Cerebellar cortex (tissue), 1 donor: ENCODE measurements around the gene CREB5.
A peak's percentile ranks its signal among the peaks of the same experiment; 100 is the strongest.

Experiments
- DNase-seq: peaks from one replicate; pipeline ENCODE4 v3.0.0-alpha.2; 2015; ENCODE audit warnings: low spot score

The CREB5 gene

DNA sequence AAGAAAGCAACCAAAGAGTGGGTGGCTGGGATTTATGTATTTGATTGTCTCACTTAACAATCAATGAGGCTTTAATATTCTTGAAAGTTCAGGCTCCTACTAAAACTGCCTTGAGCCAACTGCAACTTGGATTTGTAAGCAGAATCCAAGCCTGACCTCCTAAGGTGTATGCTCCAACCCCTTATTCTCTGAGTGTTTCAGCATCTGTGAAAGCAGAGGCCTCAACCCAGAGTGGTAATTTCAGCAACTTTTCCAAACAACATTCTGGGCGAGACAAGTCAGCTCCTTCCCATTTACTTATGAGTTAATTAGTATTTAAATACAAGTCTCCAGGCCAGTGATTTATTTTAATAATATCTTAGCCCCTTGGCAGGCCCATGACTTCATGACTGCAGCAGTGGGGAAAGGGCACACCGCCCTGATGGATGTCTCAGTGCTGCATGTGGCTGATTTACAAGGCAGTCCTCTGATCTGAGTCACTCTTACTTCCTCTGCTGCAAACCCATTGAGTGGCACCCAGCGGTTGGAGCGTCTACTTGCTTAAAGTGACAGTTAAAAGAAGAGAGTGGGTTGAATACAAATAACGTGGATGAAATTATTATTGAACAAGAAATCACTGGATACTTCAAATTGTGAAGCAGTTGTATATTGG lies 336.7 kb downstream of the CREB5 start:
- no peak for DNase-seq

DNA sequence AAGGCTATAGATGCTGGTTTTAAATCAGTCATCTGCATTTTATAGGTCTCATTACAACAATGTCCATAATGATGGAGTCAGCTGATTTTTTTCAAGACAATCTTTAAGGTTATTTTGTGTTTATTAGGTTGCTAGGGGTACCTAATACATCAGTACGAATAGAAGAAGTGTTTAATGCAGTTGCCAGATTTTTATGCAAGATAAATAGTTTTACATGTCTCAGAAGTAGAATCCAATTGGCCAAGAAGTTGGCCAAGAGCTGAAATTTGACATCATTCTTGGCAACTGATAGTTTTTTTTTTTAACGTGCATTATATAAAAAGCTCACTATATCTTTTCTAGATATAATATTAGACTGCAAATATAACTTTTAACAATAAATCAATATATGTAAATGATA lies 337.3 kb downstream of the CREB5 start:
- DNase-seq: no peak

GRCh38 chr7:28750981-28751380 lies 338.7 kb downstream of the CREB5 start:
- DNase-seq: no peak

DNA sequence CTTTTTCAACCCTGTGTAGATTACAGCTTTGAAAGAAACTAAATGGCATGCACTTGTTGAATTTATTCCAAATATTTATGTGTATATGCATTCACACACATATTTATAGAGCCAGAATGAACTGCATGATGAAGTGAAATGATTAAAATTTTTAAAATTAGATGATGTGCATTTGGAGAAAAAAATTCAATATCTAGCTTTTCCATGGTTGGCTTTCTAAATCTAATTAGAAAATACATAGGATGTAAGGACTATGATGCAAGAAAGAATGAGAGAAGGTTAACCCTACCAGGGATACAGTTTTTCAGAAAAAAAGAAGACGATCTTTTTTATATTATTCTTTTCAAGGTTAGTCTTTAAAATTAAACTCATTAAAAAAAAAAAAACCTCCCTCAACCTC lies 341.3 kb downstream of the CREB5 start:
- DNase-seq: no peak

- peak; percentile 58 for DNase-seq
Measured at GRCh38 chr7:28754027-28754426, 341.7 kb downstream of the CREB5 start.

GRCh38 chr7:28754447-28754846 lies 342.1 kb downstream of the CREB5 start:
- no peak for DNase-seq

GRCh38 chr7:28755255-28755654 lies 342.9 kb downstream of the CREB5 start:
- no peak for DNase-seq

DNA sequence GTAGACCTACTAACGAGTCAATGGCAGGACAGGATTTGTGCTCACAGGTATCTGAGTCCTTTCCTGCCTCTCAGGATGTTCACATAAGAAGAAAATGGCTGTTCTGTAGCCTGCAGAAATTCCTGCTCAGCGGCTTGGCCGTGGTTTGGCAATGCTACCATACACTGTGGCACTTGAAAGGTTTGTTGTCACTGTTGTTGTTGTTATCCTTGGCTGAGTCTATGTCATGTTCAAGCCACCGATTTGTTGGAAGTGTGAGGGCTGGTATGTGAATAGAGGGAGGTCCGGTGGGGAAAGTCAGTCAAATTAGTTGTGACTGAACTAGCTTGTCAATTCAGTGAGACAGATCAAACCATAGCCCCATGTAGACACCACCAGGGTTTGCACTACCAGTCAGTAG lies 345.9 kb downstream of the CREB5 start:
- no peak for DNase-seq

DNA sequence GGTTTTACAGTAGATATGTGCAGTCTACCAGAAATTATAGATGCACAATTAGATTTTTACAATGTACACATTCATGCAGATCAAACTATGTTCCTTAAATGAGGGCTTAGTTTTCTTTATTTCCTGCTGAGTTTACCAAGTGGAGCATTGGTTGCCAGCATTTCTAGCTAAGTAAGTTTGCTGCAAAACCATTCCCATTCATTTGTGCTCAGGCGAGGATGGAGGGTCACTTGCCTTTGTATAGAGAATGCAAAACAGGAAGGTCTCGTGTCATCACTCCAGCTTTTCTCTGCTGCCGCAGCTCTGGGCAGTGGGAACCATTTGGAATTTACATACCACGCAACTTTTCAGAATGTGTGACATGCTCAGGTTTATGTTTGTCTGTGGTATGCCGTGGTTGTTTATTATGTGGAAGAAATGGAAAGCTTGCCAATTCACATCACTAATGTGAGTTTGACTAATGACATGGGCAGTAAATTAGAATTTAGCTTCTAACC lies 347.2 kb downstream of the CREB5 start:
- no peak for DNase-seq

DNA sequence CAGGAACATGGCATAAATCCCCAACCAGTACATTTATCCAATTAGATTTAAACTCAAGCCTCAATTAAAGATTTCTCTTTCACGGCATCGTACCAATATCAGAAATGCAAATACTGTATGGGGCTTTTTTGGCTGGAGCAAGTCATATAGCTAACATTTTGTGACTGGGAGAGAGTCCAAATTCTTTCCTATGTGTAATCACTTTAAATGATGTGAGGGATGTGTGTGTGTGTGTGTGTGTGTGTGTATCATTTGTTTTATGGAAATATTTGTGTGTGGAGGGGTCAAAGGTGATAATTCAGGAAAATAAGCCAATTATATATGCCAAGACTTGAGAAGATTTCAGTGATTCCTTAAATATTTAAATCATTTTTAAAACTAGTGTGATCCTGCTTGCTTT lies 349.2 kb downstream of the CREB5 start:
- DNase-seq: no peak

DNA sequence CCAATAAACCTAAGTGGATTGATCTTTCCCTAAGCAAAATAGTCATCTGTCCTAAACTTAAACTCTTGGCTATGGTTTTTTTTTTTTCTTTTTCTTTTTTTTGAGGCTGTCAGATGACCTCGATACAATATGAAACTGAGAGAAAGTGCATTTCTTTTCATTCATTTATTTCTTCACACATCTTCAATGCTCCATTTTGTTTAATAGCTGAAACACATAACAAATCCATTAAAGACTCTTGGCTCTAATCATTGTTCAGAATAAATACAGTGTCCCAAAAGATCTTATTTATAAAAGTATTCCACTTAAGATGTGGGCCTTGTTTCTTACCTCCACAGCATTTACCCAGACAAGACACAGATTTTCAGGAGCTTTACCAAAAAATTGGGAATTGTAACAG lies 350.3 kb downstream of the CREB5 start:
- DNase-seq: no peak

DNA sequence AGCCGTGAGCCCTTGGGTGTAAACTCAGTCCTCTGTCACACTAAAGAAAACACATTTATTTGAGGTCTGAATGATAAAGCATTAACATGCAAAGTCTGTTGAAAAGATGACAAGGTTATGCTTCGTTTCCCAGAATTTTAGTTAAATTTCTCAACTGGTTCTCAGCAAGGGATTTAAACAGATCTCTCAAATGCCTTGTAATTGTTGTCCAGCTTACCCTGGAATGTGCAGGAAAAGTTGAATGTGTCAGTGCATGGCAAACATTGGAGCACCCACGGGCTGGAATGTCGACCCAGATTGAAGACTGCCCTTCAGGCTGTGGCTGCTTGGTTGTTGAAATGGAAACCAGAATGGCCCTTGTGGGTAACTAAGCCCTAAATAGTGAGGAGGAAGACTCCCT lies 354.0 kb downstream of the CREB5 start:
- no peak for DNase-seq

DNA sequence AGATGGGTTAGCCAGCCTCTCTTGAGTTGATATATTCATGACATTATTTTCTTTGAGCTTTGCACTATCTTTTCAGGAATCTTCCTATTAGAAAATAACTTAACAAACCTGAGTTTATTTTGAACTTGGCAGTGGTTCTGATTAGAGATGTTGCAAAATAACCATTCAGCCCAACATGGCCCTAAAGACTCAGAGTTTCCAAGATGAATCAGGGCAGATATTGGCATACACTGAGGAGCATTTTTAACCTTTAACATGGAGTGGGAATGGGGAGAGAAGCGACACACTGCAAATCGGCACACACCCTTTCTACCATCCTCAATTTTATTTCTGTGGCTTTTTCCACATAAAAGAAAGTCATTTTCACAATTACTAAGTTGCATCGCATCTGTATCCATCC lies 355.0 kb downstream of the CREB5 start:
- no peak for DNase-seq

DNA sequence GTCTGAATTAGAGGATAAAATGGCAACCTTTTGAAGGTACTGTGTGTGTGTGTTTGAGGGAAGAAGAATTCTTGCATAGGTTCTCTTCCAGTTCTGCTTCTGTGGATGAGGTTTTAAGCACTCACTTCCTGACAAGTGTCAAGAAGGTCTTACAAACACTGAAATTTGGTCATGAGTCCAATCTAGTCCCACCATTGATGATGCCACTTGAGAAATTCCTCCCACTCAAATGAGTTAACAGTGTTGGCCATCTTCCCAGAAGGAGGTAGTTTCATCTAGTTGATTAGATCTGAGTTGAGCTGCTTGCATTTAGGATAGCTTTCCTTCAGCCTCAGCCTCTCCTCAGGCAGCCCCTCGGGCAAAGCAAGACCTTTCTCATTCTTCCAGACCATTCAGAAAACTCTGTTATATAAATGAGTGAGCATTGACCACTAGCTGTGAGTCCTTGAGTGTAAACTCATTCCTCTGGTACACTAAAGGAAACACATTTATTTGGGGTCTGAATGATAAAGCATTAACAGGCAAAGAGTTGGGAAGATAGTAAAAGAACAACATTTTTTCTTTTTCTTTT lies 356.3 kb downstream of the CREB5 start:
- DNase-seq: no peak

DNA sequence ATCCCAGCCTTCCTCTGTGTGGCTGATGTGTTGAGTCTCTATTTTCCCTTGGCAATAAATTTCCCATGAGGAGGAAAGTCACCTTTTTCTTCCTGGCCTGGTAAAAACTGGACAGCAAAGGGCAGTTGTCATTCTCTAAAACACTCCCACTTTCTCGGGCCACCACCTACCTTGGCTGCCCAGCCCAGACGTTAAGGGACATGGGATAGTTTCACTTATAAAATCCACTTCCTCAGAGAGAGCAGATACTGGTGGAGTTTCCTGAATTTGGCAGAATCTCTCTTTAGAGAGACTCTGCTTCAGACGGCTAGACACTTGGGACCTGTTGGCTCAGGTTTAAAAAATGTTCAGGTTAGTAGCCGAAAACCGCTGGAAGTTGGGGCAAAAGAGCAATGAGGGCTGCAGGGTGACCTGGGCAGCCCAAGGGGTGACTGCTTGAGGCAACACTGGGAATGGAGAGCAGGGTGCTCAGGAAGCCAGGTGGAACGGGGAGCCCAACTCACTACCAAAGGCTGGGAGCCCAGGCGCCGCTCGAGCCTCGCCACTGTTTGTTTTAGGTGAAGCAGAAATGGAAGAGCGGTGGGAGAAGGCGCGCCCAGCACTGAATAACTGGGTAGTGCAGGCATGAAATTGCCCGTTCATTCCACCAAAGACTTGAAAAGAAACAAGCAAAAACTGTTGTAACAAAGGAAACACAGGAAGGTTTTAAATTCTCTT lies 359.7 kb downstream of the CREB5 start:
- DNase-seq: no peak

GRCh38 chr7:28773423-28774145 lies 361.3 kb downstream of the CREB5 start:
- no peak for DNase-seq

GRCh38 chr7:28774261-28774988 lies 362.1 kb downstream of the CREB5 start:
- no peak for DNase-seq

GRCh38 chr7:28776463-28777157 lies 364.3 kb downstream of the CREB5 start:
- DNase-seq: no peak

- no peak for DNase-seq
Measured at GRCh38 chr7:28778786-28779185, 366.5 kb downstream of the CREB5 start.

DNA sequence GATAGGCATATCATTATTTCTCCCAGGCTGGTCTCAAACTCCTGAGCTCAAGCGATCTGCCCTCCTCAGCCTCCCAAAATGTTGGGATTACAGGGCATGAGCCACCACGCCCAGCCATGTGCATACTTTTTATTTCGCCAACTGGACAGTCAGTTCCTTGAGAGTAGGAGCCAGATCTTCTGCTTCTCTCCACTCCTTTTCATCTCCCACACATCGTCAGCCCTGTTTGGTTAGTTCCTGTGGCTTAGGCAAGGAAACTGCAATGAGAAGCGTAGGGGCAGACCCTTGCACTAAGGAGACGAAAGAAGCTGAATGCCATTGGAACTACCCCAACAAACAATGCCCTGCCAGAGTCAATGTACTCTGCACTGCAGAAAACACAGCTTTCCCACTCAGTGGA lies 367.6 kb downstream of the CREB5 start:
- no peak for DNase-seq

GRCh38 chr7:28782362-28782761 lies 370.0 kb downstream of the CREB5 start:
- DNase-seq: no peak
